ENCODE results near the gene NOTO. TPM values are rescaled to one million over a fixed set of nuclear protein-coding genes. Genes with fewer than 3 reads are reported as not detected.

Gene NOTO
- total RNA-seq, 5 donors from 2014 or later (not counting 1 experiment from before 2014, with no cell fraction given) = not detected

GRCh38 chr2:73225513-73226360 is 23.4 kb downstream of the NOTO start:
- Mint-ChIP-seq H3K36me3 (peaks cover 26% of the 10 kb centered on the region), H3K4me3 (no peak overlapping the region), H3K4me1 (peaks cover 0 to under 1% (median 0%) of the 10 kb centered on the region in 3 donors), H3K27me3 (no peaks in the 10 kb centered on the region), H3K27ac (peak overlapping the region in 1 of 2 donors; percentile 39), H3K9me3 (no peaks in the 10 kb centered on the region)
- no peak for ATAC-seq (replicated peaks in 1 of 4)
- Histone ChIP-seq H3K27ac (ENCODE audit: low read length) (no peak overlapping the region), H3K27me3 (replicated peaks in 1 of 2; ENCODE audit: control insufficient read depth in 2 of 2, extremely low read depth in 1 of 2, insufficient read depth in 2 of 2, low read length in 1 of 2) (no peaks in the 10 kb centered on the region), H3K4me1 (ENCODE audit: control insufficient read depth in 1 of 2, extremely low read depth in 1 of 2, insufficient read depth in 2 of 2, low read length in 2 of 2) (no peaks in the 10 kb centered on the region), H3K4me3 (ENCODE audit: control insufficient read depth in 1 of 2, extremely low read depth in 1 of 2, low read length in 1 of 2) (no peak overlapping the region), H3K36me3 (ENCODE audit: control insufficient read depth in 2 of 2, extremely low read depth in 1 of 2, insufficient read depth in 1 of 2, low read length in 1 of 2) (peaks cover 18 to 44% of the 10 kb centered on the region in 2 donors), H3K9me3 (no peaks in the 10 kb centered on the region)
- DNase-seq = no peak
- ChIA-PET CTCF (no interaction called here), POLR2A (no interaction called here)
- 83% methylated on average over 5 of the region's 9 CpGs for WGBS (ENCODE audit: insufficient coverage)

GRCh38 chr2:73227086-73227485 is 24.7 kb downstream of the NOTO start:
- H3K4me1 Mint-ChIP-seq = peaks cover 0 to 2% (median 0%) of the 10 kb centered on the region in 3 donors
- WGBS (ENCODE audit: insufficient coverage) = no CpG with 5 or more reads among the region's 3 CpGs
- no peak overlapping the region for H3K27ac ChIP-seq (ENCODE audit: low read length)
- H3K4me3 Mint-ChIP-seq = no peak overlapping the region
- ATAC-seq (replicated peaks in 1 of 4) = no peak
- H3K36me3 ChIP-seq (ENCODE audit: control insufficient read depth in 2 of 2, extremely low read depth in 1 of 2, insufficient read depth in 1 of 2, low read length in 1 of 2) = peaks cover 12 to 30% of the 10 kb centered on the region in 2 donors
- no peaks in the 10 kb centered on the region for H3K9me3 Mint-ChIP-seq
- no peaks in the 10 kb centered on the region for H3K27me3 ChIP-seq (replicated peaks in 1 of 2; ENCODE audit: control insufficient read depth in 2 of 2, extremely low read depth in 1 of 2, insufficient read depth in 2 of 2, low read length in 1 of 2)
- H3K27ac Mint-ChIP-seq = no peak overlapping the region
- no peaks in the 10 kb centered on the region for H3K4me1 ChIP-seq (ENCODE audit: control insufficient read depth in 1 of 2, extremely low read depth in 1 of 2, insufficient read depth in 2 of 2, low read length in 2 of 2)
- H3K4me3 ChIP-seq (ENCODE audit: control insufficient read depth in 1 of 2, extremely low read depth in 1 of 2, low read length in 1 of 2) = no peak overlapping the region
- H3K36me3 Mint-ChIP-seq = peaks cover 15% of the 10 kb centered on the region
- ChIA-PET CTCF (no interaction called here), POLR2A (no interaction called here)
- DNase-seq = no peak
- no peaks in the 10 kb centered on the region for H3K9me3 ChIP-seq
- no peaks in the 10 kb centered on the region for H3K27me3 Mint-ChIP-seq

- no peak for ATAC-seq (replicated peaks in 1 of 4)
- POLR2A ChIA-PET = interaction anchor here in 1 of 2 donors (0.7 kb wide), 1 partner anchor 9 kb away, joined by 3 read pairs; no protein-coding TSS in a partner anchor
- no peak for DNase-seq
- no peaks in the 10 kb centered on the region for H3K9me3 ChIP-seq
- no peak overlapping the region for H3K27ac Mint-ChIP-seq
- no peak overlapping the region for H3K4me3 ChIP-seq (ENCODE audit: control insufficient read depth in 1 of 2, extremely low read depth in 1 of 2, low read length in 1 of 2)
- no peak overlapping the region for H3K4me3 Mint-ChIP-seq
- H3K27ac ChIP-seq (ENCODE audit: low read length) = no peak overlapping the region
- H3K27me3 ChIP-seq (replicated peaks in 1 of 2; ENCODE audit: control insufficient read depth in 2 of 2, extremely low read depth in 1 of 2, insufficient read depth in 2 of 2, low read length in 1 of 2) = no peaks in the 10 kb centered on the region
- H3K27me3 Mint-ChIP-seq = no peaks in the 10 kb centered on the region
- peaks cover 6% of the 10 kb centered on the region for H3K36me3 Mint-ChIP-seq
- peaks cover 0 to 8% (median 5%) of the 10 kb centered on the region in 3 donors for H3K4me1 Mint-ChIP-seq
- H3K4me1 ChIP-seq (ENCODE audit: control insufficient read depth in 1 of 2, extremely low read depth in 1 of 2, insufficient read depth in 2 of 2, low read length in 2 of 2) = peaks cover 4 to 11% of the 10 kb centered on the region in 2 experiments
- 97% methylated on average over 6 of the region's 14 CpGs for WGBS (ENCODE audit: insufficient coverage)
- H3K36me3 ChIP-seq (ENCODE audit: control insufficient read depth in 2 of 2, extremely low read depth in 1 of 2, insufficient read depth in 1 of 2, low read length in 1 of 2) = peaks cover 5 to 16% of the 10 kb centered on the region in 2 donors
- no peaks in the 10 kb centered on the region for H3K9me3 Mint-ChIP-seq
- CTCF ChIA-PET = interaction anchor here in 1 of 2 donors (0.8 kb wide), 1 partner anchor 16 kb away, joined by 3 read pairs; no protein-coding TSS in a partner anchor
Measured at GRCh38 chr2:73228631-73229030, 26.3 kb downstream of the NOTO start.

- Mint-ChIP-seq H3K4me1 (peaks cover 33 to 36% (median 34%) of the 10 kb centered on the region in 3 donors), H3K36me3 (peaks cover 4% of the 10 kb centered on the region)
- ATAC-seq (replicated peaks in 1 of 4) = no peak
Measured at GRCh38 chr2:73232403-73233153, 30.2 kb downstream of the NOTO start.

GRCh38 chr2:73233154-73233931 is 31.0 kb downstream of the NOTO start, which contains the start of gene PRADC1:
TSS of gene PRADC1 (minus strand) at chr2:73233239. CDS start at chr2:73233160, 79 bp downstream.
- H3K36me3 Mint-ChIP-seq = peaks cover 4% of the 10 kb centered on the region
- H3K9me3 Mint-ChIP-seq = no peaks in the 10 kb centered on the region
- ChIA-PET CTCF (interaction anchor here (0.5 to 1.8 kb wide), 11 partner anchors 16 to 603 kb away, joined by 3 to 19 read pairs (median 4); partner anchors contain the start of genes EGR4 (in 1 of the 2) and TPRKB (in 1 of the 2)), POLR2A (interaction anchor here (0.5 to 2.0 kb wide), 7 partner anchors 13 to 163 kb away, joined by 3 to 9 read pairs (median 4); partner anchors contain the start of genes ALMS1 (in 1 of the 2) and FBXO41 (in 1 of the 2))
- Histone ChIP-seq H3K9me3 (no peaks in the 10 kb centered on the region), H3K36me3 (ENCODE audit: control insufficient read depth in 2 of 2, extremely low read depth in 1 of 2, insufficient read depth in 1 of 2, low read length in 1 of 2) (peaks cover 0 to 6% of the 10 kb centered on the region in 2 donors), H3K27ac (ENCODE audit: low read length) (peak within 1 kb of the TSS; percentile 92), H3K4me3 (ENCODE audit: control insufficient read depth in 1 of 2, extremely low read depth in 1 of 2, low read length in 1 of 2) (peak within 1 kb of the TSS; percentile 75 to 99), H3K4me1 (ENCODE audit: control insufficient read depth in 1 of 2, extremely low read depth in 1 of 2, insufficient read depth in 2 of 2, low read length in 2 of 2) (peaks cover 15 to 39% of the 10 kb centered on the region in 2 experiments), H3K27me3 (replicated peaks in 1 of 2; ENCODE audit: control insufficient read depth in 2 of 2, extremely low read depth in 1 of 2, insufficient read depth in 2 of 2, low read length in 1 of 2) (no peaks in the 10 kb centered on the region)
- H3K27me3 Mint-ChIP-seq = no peaks in the 10 kb centered on the region
- DNase-seq (peak; percentile 81 to 97 (median 92)), ATAC-seq (replicated peaks in 1 of 4) (peak; percentile 82 to 85 (median 84))
- peak within 1 kb of the TSS; percentile 92 to 98 (median 95) for H3K4me3 Mint-ChIP-seq
- peak within 1 kb of the TSS; percentile 77 to 96 for H3K27ac Mint-ChIP-seq
- 0% methylated on average over 63 of the region's 67 CpGs for WGBS (ENCODE audit: insufficient coverage)
- peaks cover 37 to 39% (median 38%) of the 10 kb centered on the region in 3 donors for H3K4me1 Mint-ChIP-seq

More at GRCh38 chr2:73232403-73233153, 30.2 kb downstream of the NOTO start:
- ChIA-PET CTCF (interaction anchor here (0.5 to 1.8 kb wide), 9 partner anchors 15 to 604 kb away, joined by 3 to 19 read pairs (median 5); partner anchors contain the start of gene TPRKB (in 1 of the 2)), POLR2A (interaction anchor here (0.5 to 2.0 kb wide), 8 partner anchors 8 to 163 kb away, joined by 3 to 9 read pairs (median 4); partner anchors contain the start of genes ALMS1 (in 1 of the 2) and FBXO41 (in 1 of the 2))
- Histone ChIP-seq H3K9me3 (no peaks in the 10 kb centered on the region), H3K27me3 (replicated peaks in 1 of 2; ENCODE audit: control insufficient read depth in 2 of 2, extremely low read depth in 1 of 2, insufficient read depth in 2 of 2, low read length in 1 of 2) (no peaks in the 10 kb centered on the region), H3K4me3 (ENCODE audit: control insufficient read depth in 1 of 2, extremely low read depth in 1 of 2, low read length in 1 of 2) (peak overlapping the region; percentile 75 to 99), H3K4me1 (ENCODE audit: control insufficient read depth in 1 of 2, extremely low read depth in 1 of 2, insufficient read depth in 2 of 2, low read length in 2 of 2) (peaks cover 15 to 39% of the 10 kb centered on the region in 2 experiments), H3K27ac (ENCODE audit: low read length) (no peak overlapping the region), H3K36me3 (ENCODE audit: control insufficient read depth in 2 of 2, extremely low read depth in 1 of 2, insufficient read depth in 1 of 2, low read length in 1 of 2) (peaks cover 0 to 3% of the 10 kb centered on the region in 2 donors)
- DNase-seq = peak in 10 of 35 experiments; percentile 7 to 39 (median 16)
- no peaks in the 10 kb centered on the region for H3K9me3 Mint-ChIP-seq
- H3K27ac Mint-ChIP-seq = peak overlapping the region in 1 of 2 donors; percentile 61
- H3K4me3 Mint-ChIP-seq = peak overlapping the region; percentile 92 to 98 (median 95)
- H3K27me3 Mint-ChIP-seq = no peaks in the 10 kb centered on the region
- 0% methylated on average over 23 of the region's 37 CpGs for WGBS (ENCODE audit: insufficient coverage)
